Keratinocyte (primary cell): ENCODE results near the gene SRCIN1. TPM values are rescaled to one million over a fixed set of nuclear protein-coding genes. Genes with fewer than 3 reads are reported as not detected.

Experiments
- DNase-seq: peaks from one replicate; pipeline ENCODE4 v3.0.0-alpha.2; 2011; ENCODE audit warnings: low read depth, missing footprints, low spot score
- FAIRE-seq: peaks from 2 replicates; lab custom pipeline; 2011; peaks lifted over from hg19 to GRCh38; lab: Jason Lieb, UNC
- H2AFZ ChIP-seq: 2 replicates; pipeline ENCODE4 v1.6.0; 2012; ENCODE audit warnings: low read length, control low read depth, inconsistent platforms; ENCODE audit not compliant: control insufficient read depth
- H3K27ac ChIP-seq: 2 replicates; pipeline ENCODE4 v1.5.1; 2011; ENCODE audit warnings: low read length; ENCODE audit not compliant: control insufficient read depth, insufficient read depth
- H3K27me3 ChIP-seq: 3 replicates; pipeline ENCODE4 v1.6.0; 2011; ENCODE audit warnings: low read length; ENCODE audit not compliant: control insufficient read depth, insufficient read depth; ENCODE audit errors: extremely low read depth
- H3K36me3 ChIP-seq, 2 experiments: 2 replicates in 1 of 2; 3 replicates in 1 of 2; pipeline ENCODE4 v1.5.1; 2011; ENCODE audit warnings: low read length in 2 of 2, mild to moderate bottlenecking in 1 of 2; ENCODE audit not compliant: control insufficient read depth in 2 of 2, insufficient read depth in 2 of 2; ENCODE audit errors: extremely low read depth in 1 of 2
- H3K4me1 ChIP-seq: 3 replicates; pipeline ENCODE4 v1.5.1; 2011; ENCODE audit warnings: low read length; ENCODE audit not compliant: control insufficient read depth, insufficient read depth; ENCODE audit errors: extremely low read depth
- H3K4me2 ChIP-seq: 3 replicates; pipeline ENCODE4 v1.6.0; 2011; ENCODE audit warnings: low read depth, low read length; ENCODE audit not compliant: control insufficient read depth, insufficient read depth; ENCODE audit errors: extremely low read depth
- H3K4me3 ChIP-seq, 3 experiments: fragments of 200-600 bp in 1 of 3; sonication (generic) in 1 of 3; 2 replicates in 2 of 3; 3 replicates in 1 of 3; pipeline ENCODE4 v1.5.1; 2011 to 2016; ENCODE audit warnings: low read length in 3 of 3, mild to moderate bottlenecking in 3 of 3, control low read depth in 2 of 3, inconsistent platforms in 1 of 3, low read depth in 1 of 3, mixed read lengths in 1 of 3, mixed run types in 1 of 3, moderate library complexity in 1 of 3; ENCODE audit not compliant: control insufficient read depth in 2 of 3, insufficient read depth in 2 of 3; ENCODE audit errors: extremely low read depth in 1 of 3
- H3K79me2 ChIP-seq: 2 replicates; pipeline ENCODE4 v1.6.0; 2012; ENCODE audit warnings: low read length; ENCODE audit not compliant: control insufficient read depth, insufficient read depth
- H3K9ac ChIP-seq: 3 replicates; pipeline ENCODE4 v1.6.0; 2011; ENCODE audit warnings: low read length; ENCODE audit not compliant: control insufficient read depth, insufficient read depth; ENCODE audit errors: extremely low read depth
- H3K9me1 ChIP-seq: 3 replicates; pipeline ENCODE4 v1.6.0; 2011; ENCODE audit warnings: low read length; ENCODE audit not compliant: control insufficient read depth, insufficient read depth; ENCODE audit errors: extremely low read depth
- H3K9me3 ChIP-seq: 2 replicates; pipeline ENCODE4 v1.5.1; 2012; ENCODE audit warnings: low read depth, low read length; ENCODE audit not compliant: control insufficient read depth
- H4K20me1 ChIP-seq: 3 replicates; pipeline ENCODE4 v1.6.0; 2011; ENCODE audit warnings: low read length; ENCODE audit not compliant: control insufficient read depth, insufficient read depth; ENCODE audit errors: extremely low read depth
- EZH2 ChIP-seq: IDR thresholded peaks from one replicate; pipeline ENCODE4 v1.6.1; 2012; ENCODE audit warnings: inconsistent platforms, mild to moderate bottlenecking, low read length, moderate library complexity
- dilution Hi-C: fragments of 300-500 bp; cut with MboI; formaldehyde crosslinking; loops from one replicate; pipeline ENCODE4 v1.7.0; 2020; ENCODE audit warnings: low sequenced_read_pairs; ENCODE audit not compliant: extremely low pct_ligation_motif_present
- polyA plus RNA-seq, 5 experiments: library from polyadenylated mRNA; depleted of rRNA in 3 of 5; stranded (reverse) in 3 of 5; stranded (forward) in 1 of 5; unstranded in 1 of 5; fragments of >200 nt; gene quantifications; 1 replicate in 1 of 5; 2 replicates in 3 of 5; 3 replicates in 1 of 5; pipeline versions ENCODE4 v1.2.1 to v1.2.3, GENCODE V29; 2011 to 2012; ENCODE audit warnings: missing spikeins in 2 of 5, low read depth in 1 of 5, low replicate concordance in 1 of 5
- TF ChIP-seq, protein P1 (sequence below), 3 experiments: IDR thresholded peaks in 1 of 3; conservative IDR thresholded peaks in 1 of 3; optimal IDR thresholded peaks in 1 of 3; 2 replicates in 2 of 3; 3 replicates in 1 of 3; pipeline versions ENCODE3 to v1.5.1; 2011; ENCODE audit warnings: low read length in 3 of 3, mild to moderate bottlenecking in 3 of 3, moderate library complexity in 2 of 3, control low read depth in 1 of 3, inconsistent platforms in 1 of 3; ENCODE audit not compliant: insufficient read depth in 2 of 3; ENCODE audit errors: extremely low read depth in 1 of 3

Gene SRCIN1
- polyA plus RNA-seq, 1 donor (not counting 4 experiments of a cell fraction or from before 2014, with no cell fraction given), result 0.37 TPM

DNA sequence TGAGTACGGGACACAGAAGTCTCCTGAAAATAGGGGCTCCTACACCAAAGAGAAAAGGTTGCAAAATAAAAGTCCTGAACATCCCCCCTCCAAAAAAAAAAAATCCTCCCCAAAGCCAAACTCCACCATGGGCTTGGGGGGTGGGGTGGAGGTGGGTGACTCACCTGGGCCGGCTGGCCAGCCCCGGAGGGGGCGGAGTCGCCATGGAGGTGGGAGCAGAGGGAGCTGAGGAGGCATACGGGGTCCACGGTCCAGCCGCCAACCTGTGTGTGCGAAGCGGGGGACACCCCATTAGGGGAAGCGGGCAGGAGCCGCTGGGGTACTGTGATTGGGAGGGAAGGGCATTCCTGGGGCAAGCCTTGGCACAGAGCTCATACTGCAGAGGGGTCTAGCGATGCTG, 31.0 kb downstream of the SRCIN1 start:
- FAIRE-seq (no peak), DNase-seq (no peak)
- Histone ChIP-seq H3K4me3 (no peak overlapping the region), H3K36me3 (no peaks in the 10 kb centered on the region), H3K4me2 (no peak overlapping the region), H4K20me1 (peaks cover 2% of the 10 kb centered on the region), H3K9me1 (no peaks in the 10 kb centered on the region), H3K79me2 (no peaks in the 10 kb centered on the region), H3K27ac (no peak overlapping the region), H3K4me1 (peaks cover 21% of the 10 kb centered on the region), H3K9me3 (no peaks in the 10 kb centered on the region), H3K9ac (no peak overlapping the region), H2AFZ (no peak overlapping the region), H3K27me3 (peaks cover 74% of the 10 kb centered on the region)
- TF ChIP-seq, protein P1, sequence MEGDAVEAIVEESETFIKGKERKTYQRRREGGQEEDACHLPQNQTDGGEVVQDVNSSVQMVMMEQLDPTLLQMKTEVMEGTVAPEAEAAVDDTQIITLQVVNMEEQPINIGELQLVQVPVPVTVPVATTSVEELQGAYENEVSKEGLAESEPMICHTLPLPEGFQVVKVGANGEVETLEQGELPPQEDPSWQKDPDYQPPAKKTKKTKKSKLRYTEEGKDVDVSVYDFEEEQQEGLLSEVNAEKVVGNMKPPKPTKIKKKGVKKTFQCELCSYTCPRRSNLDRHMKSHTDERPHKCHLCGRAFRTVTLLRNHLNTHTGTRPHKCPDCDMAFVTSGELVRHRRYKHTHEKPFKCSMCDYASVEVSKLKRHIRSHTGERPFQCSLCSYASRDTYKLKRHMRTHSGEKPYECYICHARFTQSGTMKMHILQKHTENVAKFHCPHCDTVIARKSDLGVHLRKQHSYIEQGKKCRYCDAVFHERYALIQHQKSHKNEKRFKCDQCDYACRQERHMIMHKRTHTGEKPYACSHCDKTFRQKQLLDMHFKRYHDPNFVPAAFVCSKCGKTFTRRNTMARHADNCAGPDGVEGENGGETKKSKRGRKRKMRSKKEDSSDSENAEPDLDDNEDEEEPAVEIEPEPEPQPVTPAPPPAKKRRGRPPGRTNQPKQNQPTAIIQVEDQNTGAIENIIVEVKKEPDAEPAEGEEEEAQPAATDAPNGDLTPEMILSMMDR (optimal IDR thresholded peaks at IDR 0.05 in 1 of 3, IDR thresholded peaks at IDR 0.05 in 1 of 3, conservative IDR thresholded peaks at IDR 0.05 in 1 of 3; ENCODE audit: extremely low read depth in 1 of 3, insufficient read depth in 2 of 3, low read length in 3 of 3), result no peak
- TF ChIP-seq EZH2, result no peak
- dilution Hi-C loops, result no loop called here

DNA sequence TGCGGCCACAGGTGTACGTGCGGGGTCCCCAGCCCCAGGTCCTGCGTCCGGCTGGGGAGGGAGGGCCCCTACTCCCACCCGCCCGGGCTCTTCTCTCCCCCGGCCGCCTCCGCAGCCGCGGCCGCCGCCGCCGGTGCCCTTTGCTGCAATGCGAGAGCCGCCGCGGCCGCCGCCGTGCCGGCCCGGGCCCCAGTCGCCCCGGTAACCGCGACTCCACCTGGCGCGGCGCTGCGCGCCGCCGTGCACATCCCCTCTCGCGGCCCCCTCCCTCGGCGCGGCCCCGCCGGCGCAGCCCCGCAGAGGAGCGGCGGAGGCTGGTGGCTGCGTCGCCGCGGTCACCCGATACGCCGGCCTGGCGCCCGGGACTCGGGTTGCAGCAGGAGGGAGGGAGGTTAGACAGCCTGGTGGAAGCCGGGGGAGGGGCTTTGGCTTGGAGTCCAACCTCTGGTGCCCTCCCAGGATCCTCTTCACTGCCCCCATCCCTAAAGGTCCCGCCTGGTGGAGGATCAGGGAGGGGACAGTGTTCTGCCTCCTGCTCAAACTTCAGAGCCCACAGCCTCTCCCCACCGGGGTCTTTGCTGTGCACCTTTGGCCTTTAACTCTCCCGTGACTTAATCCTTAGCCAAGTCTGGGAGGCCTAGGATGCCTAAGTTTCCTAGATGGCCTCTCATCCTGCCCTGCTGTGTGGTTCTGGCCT, 32.9 kb downstream of the SRCIN1 start:
- no peak overlapping the region for H2AFZ ChIP-seq
- H4K20me1 ChIP-seq, result peaks cover 7% of the 10 kb centered on the region
- peak; percentile 98 for TF ChIP-seq EZH2
- TF ChIP-seq, protein P1 (optimal IDR thresholded peaks at IDR 0.05 in 1 of 3, IDR thresholded peaks at IDR 0.05 in 1 of 3, conservative IDR thresholded peaks at IDR 0.05 in 1 of 3; ENCODE audit: extremely low read depth in 1 of 3, insufficient read depth in 2 of 3, low read length in 3 of 3), result no peak
- FAIRE-seq (no peak), DNase-seq (no peak)
- H3K9ac ChIP-seq, result no peak overlapping the region
- H3K9me1 ChIP-seq, result no peaks in the 10 kb centered on the region
- peaks cover 17% of the 10 kb centered on the region for H3K4me1 ChIP-seq
- H3K9me3 ChIP-seq, result no peaks in the 10 kb centered on the region
- dilution Hi-C loops, result no loop called here
- peak overlapping the region; percentile 25 for H3K4me2 ChIP-seq
- no peaks in the 10 kb centered on the region for H3K36me3 ChIP-seq
- no peak overlapping the region for H3K4me3 ChIP-seq
- H3K79me2 ChIP-seq, result no peaks in the 10 kb centered on the region
- H3K27ac ChIP-seq, result no peak overlapping the region
- peaks cover 71% of the 10 kb centered on the region for H3K27me3 ChIP-seq
